Measurements from ENCODE around the gene PAX2. TPM values are rescaled to one million over a fixed set of nuclear protein-coding genes. Genes with fewer than 3 reads are reported as not detected.

PAX2 gene
- total RNA-seq, 4 donors from 2014 or later = not detected

GRCh38 chr10:100811752-100812750, 66.7 kb downstream of the PAX2 start:
- intact Hi-C loops (cut with DNase I; ENCODE audit: low total_unique reads) = no loop called here
- TF ChIP-seq POLR2A (IDR thresholded peaks at IDR 0.05) (no peak), CTCF (IDR thresholded peaks at IDR 0.05) (no peak)
- H3K4me3 ChIP-seq (ENCODE audit: low read depth, poor library complexity, severe bottlenecking) = no peak overlapping the region
- peak in 1 of 2 donors; percentile 68 for DNase-seq (ENCODE audit: low spot score in 2 of 2)
- 58 to 68% methylated on average over 16 of the region's 16 CpGs for WGBS, 2 donors

- peak in 1 of 2 donors; percentile 53 for DNase-seq (ENCODE audit: low spot score in 2 of 2)
- WGBS, 2 donors = 81 to 83% methylated on average over 6 of the region's 6 CpGs
- no peak for TF ChIP-seq CTCF (IDR thresholded peaks at IDR 0.05)
- no peak for TF ChIP-seq POLR2A (IDR thresholded peaks at IDR 0.05)
- no peak overlapping the region for H3K4me3 ChIP-seq (ENCODE audit: low read depth, poor library complexity, severe bottlenecking)
- intact Hi-C loops (cut with DNase I; ENCODE audit: low total_unique reads) = no loop called here
Measured at GRCh38 chr10:100812978-100813377, 67.6 kb downstream of the PAX2 start.

- DNase-seq (ENCODE audit: low spot score in 2 of 2) = peak in 1 of 2 donors; percentile 23
- H3K4me3 ChIP-seq (ENCODE audit: low read depth, poor library complexity, severe bottlenecking) = no peak overlapping the region
- intact Hi-C loops (cut with DNase I; ENCODE audit: low total_unique reads) = no loop called here
- no peak for TF ChIP-seq POLR2A (IDR thresholded peaks at IDR 0.05)
- TF ChIP-seq CTCF (IDR thresholded peaks at IDR 0.05) = no peak
- WGBS, 2 donors = 22 to 26% methylated on average over 3 of the region's 3 CpGs
Measured at GRCh38 chr10:100814751-100815474, 69.5 kb downstream of the PAX2 start.

- intact Hi-C loops (cut with DNase I; ENCODE audit: low total_unique reads) = no loop called here
- 45 to 52% methylated on average over 6 of the region's 6 CpGs for WGBS, 2 donors
- H3K4me3 ChIP-seq (ENCODE audit: low read depth, poor library complexity, severe bottlenecking) = no peak overlapping the region
- no peak for DNase-seq (ENCODE audit: low spot score in 2 of 2)
- TF ChIP-seq CTCF (IDR thresholded peaks at IDR 0.05) (no peak), POLR2A (IDR thresholded peaks at IDR 0.05) (no peak)
Measured at GRCh38 chr10:100816671-100817070, 71.3 kb downstream of the PAX2 start.

GRCh38 chr10:100817268-100817839, 72.0 kb downstream of the PAX2 start:
- WGBS, 2 donors = 73 to 74% methylated on average over 4 of the region's 4 CpGs
- H3K4me3 ChIP-seq (ENCODE audit: low read depth, poor library complexity, severe bottlenecking) = no peak overlapping the region
- intact Hi-C loops (cut with DNase I; ENCODE audit: low total_unique reads) = no loop called here
- TF ChIP-seq CTCF (IDR thresholded peaks at IDR 0.05) (no peak), POLR2A (IDR thresholded peaks at IDR 0.05) (no peak)
- no peak for DNase-seq (ENCODE audit: low spot score in 2 of 2)
